Left renal pelvis (tissue), 4 donors: ENCODE measurements around the gene DNMT3A. TPM values are rescaled to one million over a fixed set of nuclear protein-coding genes. Genes with fewer than 3 reads are reported as not detected.

Experiments used
- DNase-seq, 4 donors: peaks; one replicate each; pipeline ENCODE4 v3.0.0-alpha.2; 2013; ENCODE audit warnings: low read depth in 4 of 4, low spot score in 3 of 4
- polyA plus RNA-seq, 4 donors: library from polyadenylated mRNA; unstranded; fragments of 120-200 nt; gene quantifications; one replicate each; pipeline ENCODE4 v1.2.1, GENCODE V29; 2013; ENCODE audit not compliant: insufficient read length in 4 of 4

DNMT3A gene
- polyA plus RNA-seq, 4 donors: 61.3 to 96.8 (median 75.7) TPM

DNA sequence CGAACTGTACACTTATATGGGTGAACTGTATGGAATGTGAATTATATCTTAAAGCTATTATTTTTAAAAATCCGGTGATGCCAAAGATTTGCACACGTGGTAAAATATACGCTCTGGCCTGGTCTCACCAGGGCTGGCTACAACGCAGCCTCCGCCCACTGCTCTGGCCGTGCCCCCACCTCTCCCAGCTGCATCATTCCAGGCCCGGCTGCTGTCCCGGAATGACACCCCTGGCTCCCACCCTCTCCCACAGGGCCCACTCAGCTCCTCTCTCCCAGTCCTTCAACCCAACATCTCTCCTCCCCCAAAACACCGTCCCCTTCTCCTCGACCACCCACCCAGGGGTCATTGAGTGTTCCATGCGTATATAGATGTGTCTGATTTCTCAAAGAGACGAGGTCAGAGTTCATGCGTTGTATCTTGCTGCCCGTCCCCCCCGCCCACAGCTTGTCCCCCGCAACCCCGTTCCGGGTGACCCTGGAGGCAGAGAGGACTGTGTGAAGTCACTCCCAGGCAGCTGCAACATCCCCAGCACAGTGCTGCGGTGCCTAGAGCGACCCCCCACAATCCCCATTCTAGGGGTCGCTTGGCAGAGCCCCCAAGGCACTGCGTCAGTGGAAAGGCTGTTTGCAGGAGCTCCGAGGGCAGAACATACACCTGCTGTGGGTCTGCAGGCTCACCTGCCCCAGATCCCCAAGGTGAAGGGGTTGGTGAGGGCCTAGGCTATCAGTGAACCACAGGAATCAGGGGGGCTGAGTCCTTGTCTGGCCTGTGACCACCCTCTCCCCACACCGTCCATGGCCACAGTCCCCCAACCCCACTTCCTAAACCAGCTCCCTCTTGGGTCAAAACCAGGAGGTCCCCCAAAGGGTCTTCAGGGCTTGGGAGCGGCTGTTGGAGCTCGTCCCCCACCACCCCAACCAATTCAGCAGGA, 13.3 kb downstream of the DNMT3A start:
- DNase-seq: no peak

DNA sequence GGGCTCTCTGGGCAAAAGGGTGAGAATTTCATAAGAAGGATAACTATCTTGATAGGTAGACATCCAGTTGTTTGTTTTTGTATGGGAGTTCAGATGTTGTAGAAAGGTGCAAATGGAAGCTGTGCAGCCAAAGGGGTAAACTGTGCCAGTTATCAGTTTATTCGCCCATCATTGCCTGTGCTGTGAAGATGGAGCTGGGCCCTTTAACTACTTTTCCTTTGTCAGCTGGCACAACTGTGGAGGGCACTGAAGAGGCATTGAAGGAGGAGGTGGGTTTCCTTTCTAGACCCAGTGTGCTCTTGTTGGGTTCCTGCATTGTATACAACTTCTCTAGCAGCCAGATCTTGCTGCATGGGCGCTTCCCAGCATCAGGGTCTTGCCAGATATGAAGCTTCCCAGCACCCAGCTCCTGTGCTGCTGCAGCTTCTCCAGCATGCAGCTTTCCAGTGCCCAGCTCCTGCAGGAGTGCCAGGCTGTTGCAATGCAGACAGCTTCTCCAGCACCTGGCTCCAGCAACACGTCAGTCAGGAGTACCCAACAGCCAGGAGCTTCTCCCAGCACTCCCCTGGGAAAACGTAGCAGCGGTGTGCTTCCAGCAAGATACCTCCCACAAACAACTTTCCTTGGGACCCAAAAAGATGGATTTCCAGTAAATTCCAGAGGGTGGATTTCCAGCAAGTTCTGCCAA, 15.3 kb downstream of the DNMT3A start:
- DNase-seq: no peak

DNA sequence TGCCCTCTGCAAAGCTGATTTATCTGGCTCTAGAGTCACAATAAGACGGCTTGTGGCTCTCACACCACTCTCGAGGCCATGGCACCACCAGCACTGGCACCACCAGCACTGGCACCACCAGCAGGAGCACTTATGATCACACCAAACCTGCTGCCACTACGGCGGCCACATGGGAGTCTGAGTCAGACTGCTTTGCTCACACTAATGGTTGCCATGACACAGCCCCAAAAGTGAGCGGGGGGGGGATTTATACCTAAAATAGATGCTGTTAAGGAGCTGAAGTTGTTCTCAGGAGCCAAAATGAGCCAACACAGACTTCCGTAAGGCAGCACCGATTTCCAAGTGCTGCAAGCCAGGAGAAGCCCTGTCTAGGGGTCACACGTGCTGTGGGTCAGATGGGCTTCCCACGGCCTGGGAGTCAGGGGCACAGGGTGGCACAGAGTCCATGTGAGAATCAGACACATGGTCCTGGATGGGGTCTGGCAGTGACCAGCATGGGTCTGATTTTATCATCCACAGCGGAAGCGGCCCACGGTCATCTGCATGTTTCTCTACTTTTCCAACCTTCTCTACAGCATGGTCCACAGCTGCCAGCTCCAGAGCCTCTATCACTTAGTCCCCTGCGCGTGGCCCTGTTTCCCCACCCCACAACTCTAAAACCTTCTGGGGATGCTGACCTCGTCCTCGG, 16.7 kb downstream of the DNMT3A start:
- no peak for DNase-seq

DNA sequence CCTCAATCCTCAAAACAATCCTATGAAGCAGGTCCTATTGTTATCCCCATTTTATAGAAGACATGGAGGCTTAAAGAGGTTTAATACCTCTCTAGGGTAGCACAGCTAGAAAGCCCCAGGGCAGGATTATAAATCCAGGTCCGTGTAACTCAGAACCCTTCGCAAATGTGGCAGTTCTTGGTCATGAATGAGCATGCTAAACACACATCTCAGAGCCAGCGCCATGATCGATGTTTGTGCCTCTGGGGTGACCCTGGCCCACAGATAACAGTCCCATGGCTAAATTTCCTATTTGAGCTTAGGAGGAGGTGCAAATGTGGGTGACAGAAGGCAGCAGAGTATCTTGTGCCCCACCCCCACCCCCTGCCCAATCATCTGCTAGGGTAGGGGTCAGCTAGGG, 17.5 kb downstream of the DNMT3A start:
- DNase-seq: no peak

DNA sequence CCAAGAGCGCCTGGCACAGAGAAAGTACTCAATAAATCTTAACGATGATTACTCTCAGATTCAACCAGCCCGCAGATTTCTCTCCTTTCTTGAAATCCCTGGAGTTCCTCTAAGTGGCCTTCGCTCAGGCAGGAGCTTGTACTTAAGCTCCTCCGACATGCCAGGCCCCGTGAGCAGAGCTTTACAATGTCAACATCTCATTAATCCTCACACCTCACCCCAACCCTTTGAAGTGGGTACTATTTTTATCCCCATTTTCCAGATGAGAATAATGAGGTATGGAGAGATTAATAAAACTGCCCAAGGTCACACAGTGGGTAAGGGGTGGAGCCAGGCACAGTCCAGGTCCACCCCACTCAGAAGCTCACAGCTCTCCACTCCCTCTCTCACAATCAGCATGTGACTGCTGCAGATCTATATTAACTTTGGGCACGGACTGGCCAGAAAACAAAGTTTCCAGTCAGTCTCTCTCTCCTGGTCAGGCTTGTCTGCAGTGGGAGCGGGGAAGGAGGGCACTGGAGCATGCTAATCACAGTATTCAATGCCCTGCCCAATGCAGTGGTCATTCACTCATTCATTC, 18.0 kb downstream of the DNMT3A start:
- DNase-seq: no peak

DNA sequence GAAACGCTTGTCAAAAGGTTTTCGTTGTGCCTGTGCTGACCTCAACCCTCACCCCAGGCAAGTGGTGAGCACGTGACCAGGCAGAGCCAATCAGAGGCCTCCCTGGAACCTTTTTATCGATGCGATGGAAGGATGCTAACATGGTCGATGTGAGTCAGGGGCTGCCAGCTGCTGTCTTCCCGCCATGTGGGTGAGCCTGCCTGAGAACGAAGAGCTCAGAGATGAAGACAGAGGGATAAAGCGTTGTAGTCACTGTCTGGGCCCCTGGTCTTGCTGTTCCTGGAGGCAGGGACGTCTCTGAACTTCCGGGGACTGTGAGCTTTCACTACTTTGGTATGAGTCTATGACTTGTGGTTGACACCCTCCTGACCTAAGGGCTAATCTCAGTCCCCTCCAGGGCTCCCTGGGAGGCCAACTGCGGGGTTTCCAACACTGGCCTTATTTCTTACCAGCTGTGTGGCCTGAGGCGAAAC, 18.6 kb downstream of the DNMT3A start:
- DNase-seq: no peak

DNA sequence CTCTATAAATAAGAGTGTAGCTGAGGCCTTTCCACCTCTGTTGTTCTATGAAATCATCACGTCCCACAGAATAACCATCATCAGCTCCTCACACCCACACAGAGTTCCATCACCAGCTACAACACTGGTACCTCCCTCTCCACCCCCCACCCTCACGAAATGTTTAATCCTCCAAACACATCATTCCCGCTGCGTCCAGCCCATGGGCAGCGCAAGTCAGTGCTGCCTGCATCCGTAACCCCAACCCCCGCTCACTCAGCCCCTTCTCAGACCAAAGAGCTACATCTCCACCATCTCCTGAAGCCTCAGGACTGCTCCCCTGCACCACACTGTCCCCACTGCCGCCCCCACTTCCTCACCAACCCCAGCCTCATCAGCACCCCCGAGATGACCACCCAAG, 19.4 kb downstream of the DNMT3A start:
- DNase-seq: no peak

DNA sequence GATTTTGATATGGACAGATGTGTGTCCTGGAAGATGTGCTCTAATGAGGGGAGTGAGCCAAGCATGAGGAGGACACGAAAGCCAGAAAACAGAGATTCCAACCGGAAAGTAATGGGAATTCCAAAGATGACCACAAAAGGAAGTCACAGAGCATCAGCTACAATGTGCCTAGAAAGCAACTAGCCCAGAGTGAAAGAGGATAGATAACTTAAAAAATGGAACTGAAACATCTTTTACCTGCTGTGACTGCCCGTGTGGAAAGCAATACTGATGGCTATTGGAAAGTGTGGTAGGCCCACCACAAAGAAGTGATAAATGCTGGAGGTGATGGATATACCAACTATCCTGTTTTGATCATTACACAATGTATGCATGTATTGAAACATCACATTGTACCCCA, 21.6 kb downstream of the DNMT3A start:
- no peak for DNase-seq

DNA sequence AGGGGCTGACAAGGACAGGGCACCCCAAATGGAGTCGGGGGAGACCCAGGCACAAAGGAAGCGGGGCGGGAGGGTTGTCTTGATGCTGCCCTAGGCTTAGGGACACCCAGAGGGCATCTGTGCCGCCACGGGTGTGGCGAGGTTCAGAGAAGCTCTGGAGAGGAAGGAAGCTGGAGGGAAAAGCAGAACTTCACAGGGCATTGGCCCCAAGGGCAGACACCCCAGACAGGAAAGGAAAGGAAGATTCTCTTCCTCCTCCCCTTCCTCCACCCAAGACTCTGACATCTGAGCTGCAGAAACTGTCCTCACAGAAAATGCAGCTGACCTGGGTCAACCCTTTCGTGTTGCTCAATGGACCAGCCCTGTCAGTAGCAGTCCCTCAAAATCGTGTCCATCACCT, 25.6 kb downstream of the DNMT3A start:
- DNase-seq: no peak

DNA sequence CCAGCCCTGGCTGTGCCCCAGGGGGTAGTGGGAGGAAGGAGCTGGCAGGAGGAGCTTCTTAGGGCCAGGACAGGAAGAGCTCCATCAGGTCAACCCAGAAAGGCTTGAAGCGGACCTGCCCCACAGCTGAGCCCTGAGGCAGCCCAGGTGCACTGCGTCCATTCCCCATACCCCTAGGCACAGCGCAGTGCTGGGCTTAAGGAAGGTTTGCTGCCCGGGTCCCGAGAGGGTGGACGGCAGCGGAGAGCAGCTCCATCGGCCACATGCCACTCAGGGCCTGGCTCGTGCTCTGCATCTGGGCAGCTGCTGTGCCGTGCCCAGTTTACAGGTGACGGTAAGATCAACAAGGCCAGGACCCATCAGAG, 26.4 kb downstream of the DNMT3A start:
- DNase-seq: no peak

DNA sequence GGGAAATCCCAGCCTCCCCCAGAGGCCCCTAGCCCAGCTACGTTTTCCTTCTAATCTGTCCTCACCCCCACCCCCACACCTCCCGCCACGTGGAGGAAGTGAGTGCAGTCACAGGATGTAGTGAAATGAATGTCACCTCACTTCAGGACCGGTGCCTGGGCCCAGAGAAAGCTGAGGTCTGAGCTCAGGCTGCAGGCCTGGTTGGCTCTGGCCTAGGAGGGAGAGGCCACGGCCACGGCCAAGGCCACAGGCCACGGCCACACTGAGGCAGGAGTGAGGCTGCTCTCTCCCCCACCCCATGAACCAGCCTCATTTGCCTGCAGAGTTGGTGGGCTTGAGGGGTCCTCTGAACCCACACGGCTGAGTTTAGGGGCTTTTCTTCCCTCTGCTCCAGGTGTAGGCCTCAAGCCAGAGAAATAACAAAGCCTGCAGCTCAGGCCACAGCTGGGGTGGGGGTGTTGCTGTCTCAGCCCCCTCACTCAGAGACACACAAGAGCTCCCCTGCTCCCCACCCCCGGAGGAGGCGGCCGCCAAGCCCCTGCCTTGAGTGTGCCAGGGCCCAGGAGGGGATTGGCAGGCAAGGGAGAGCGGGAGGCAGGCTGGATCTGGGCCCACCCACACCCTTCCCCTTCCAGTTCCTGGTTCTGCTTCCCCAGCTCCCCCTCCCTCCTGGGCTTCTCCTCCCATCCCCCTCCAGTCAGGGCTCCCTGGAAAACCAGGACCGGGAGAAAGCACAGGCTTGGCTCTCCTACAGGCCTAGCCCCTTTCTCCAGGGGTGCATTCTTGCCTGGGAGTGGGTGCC, 27.0 kb downstream of the DNMT3A start:
- peak; percentile 70 to 84 (median 74) for DNase-seq

DNA sequence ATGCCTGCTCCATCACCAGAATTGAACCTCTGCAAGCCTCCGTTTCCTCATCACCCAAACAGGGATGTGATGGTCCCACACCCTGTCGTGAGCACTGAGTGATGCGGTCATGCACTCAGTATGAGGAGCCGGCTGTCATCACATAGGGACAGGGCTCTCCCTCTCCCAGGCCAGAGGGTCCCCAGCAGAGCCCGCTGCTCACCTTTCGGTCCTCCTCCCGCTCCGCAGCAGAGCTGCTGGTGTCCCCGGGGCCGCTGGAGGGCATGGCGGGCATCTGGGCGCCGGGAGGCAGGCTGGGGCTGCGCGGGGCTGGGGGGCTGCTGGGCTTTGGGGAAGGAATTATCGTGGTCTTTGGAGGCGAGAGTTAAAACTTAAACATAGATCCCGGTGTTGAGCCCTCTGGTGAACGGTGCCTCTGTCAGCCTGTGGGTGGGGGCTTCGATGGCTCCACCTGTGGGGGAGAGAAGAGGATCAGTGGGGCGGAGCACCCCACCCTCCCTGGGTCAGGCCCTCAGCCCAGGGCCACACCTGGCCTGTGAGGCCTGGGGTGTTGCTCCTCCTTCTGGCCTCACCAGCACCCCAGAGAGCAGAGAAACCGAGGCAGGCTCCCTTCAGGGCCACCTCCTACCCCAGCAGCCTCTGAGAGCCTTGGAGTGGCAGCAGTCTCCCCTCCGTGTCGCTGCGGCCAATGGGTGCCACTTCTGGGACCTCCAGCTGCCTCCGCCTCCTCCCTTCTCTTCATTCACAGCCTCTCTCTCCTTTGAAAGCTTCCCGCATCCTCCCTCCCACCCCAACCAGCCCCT, 27.8 kb downstream of the DNMT3A start:
- no peak for DNase-seq

DNA sequence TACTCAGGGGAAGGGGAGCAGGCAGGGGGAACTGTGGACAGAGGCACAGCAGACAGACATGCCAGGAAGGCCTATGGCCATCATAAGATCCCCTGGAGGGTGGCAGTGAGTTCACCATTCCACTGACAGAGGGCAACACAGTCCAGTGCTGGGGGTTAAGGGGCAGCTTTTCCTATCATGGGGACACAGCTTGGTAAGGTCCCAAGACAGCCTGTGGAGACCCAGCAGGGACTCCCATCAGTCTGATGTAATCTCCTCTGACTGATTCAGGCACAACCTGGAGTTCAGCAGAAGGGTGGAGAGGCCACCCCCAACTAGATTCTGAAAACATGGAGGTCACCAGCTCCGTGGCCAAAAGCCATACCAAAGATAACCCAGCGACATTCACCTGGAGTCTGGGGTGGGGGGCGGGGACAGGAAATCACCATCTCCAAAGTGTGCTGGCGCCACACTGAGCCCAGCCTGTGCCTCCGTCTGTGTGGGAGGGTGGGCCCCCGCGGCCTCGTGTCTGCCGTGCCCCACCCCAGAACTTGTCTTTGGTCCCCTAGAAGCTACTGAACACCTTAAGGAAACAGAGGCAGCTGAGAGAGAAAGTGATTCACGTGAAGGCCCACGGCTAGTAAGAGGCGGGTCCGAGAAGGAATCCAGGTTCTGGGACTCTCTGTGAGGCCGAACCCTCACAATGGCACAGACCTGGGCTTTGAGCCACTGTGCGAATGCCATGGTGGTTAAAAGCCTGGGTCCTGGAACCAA, 28.6 kb downstream of the DNMT3A start:
- DNase-seq: no peak

DNA sequence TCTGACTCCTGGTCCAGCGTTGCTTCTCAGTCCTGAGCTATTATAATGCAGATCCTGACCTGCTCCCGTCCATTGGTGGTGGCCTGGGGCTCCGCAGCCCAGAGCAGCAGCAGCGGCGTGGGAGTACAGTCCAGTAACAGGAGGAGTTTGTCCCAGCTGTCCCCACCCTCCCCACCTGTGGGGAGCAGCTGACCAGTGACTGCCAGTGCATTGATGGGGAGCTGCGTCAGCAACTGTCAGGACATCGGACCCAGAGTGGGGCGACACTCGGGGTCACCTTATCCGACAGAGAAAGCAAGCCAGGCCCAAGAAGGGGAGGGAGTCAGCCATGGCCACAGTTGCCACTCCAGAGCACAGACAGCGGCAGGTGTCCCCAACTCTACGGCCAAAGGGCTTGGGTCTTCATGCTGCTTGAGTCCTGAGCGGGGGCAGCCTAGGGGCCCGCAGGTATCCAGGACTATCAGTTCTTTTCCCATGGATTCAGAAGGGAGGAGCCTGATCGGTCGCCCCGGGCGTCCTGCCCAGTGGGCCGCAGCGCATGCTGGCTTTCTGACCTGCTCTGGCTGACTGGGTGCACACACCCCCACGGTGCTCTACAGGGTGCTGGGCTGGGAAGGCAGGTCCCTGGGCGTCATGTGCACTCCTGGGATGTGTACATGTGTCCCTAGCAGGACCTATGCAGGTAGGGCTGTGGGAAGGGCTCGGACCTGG, 29.7 kb downstream of the DNMT3A start:
- DNase-seq: no peak

DNA sequence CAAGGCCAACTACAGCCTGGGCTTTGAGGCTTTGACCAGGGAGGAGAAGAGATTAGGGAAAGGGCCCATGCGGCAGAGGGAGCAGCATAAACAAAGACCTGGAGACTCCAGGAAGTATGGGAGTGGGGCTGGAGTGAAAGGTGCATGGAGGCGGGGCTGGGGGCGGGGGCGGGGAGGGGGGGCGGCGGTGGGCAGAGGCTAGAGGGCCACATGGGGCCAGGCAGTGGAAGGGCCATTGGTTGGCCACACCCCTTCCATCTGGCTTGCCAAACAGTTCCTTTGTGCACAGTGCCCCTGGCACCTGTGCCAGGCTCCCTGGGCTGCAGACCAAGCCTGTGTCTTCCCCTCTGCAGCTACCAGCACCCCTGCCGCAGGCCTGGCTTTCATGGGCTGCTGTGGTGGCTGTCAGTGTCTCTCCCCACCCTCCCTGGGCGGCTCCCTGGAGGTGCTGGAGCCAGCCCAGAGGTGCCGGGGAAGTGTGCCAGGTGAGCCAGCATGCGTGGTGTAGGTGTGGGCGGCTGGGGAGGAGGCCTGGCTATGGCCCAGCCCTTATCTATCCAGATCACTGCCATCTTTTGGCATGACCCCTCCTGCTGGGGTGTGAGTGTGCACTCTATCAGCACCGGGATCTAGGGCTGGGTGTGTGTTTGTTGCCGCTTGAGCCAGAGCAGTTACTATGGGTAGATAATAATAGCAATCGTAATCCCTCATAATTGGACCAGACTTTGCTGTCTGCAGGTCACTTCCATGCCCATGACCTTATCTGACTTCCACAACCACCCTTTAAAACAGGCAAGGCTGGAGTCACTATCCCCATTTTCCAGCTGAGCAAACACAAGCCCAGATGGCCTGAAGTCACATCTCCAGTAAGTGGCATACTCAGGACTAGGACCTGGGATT, 30.5 kb downstream of the DNMT3A start:
- DNase-seq: no peak

DNA sequence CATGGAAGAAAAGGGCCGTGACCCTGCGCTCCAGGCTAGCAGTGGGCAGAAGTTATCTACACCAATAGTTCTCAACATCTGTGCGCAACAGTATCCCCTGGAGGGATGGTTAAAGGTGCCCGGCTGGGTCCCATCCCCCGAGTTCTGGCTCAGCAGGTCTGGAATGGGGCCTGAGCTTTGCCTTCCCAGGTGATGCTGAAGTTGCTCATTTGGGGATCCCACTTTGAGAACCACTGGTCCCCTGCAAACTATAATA, 31.1 kb downstream of the DNMT3A start:
- DNase-seq: no peak

DNA sequence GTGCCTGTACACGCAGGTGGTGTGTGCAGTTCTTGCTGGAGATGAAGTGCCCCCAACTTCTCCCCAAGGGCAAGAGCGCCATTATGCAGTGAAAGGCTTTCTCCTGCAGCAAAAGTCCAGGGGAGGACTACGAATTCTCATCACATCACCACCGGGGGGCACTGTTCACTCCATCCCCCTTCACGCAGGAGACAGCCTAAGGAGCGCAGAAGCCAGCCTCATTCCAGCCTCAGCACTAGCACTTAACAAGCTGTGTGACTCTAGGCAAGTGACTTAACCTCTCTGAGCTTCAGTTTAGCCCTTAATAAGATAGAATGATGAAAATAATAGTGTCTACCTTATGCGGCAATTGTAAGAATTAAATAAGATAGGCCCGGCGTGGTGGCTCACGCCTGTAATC, 32.3 kb downstream of the DNMT3A start:
- no peak for DNase-seq
